NCI-H1694 treated with DMSO at 0.1 percent for 48 hours (cell line): ENCODE data around the gene PDE4C.

Experiments
- DNase-seq: peaks from one replicate; lab custom pipeline; 2025; lab: John Stamatoyannopoulos, UW

The PDE4C gene

DNA sequence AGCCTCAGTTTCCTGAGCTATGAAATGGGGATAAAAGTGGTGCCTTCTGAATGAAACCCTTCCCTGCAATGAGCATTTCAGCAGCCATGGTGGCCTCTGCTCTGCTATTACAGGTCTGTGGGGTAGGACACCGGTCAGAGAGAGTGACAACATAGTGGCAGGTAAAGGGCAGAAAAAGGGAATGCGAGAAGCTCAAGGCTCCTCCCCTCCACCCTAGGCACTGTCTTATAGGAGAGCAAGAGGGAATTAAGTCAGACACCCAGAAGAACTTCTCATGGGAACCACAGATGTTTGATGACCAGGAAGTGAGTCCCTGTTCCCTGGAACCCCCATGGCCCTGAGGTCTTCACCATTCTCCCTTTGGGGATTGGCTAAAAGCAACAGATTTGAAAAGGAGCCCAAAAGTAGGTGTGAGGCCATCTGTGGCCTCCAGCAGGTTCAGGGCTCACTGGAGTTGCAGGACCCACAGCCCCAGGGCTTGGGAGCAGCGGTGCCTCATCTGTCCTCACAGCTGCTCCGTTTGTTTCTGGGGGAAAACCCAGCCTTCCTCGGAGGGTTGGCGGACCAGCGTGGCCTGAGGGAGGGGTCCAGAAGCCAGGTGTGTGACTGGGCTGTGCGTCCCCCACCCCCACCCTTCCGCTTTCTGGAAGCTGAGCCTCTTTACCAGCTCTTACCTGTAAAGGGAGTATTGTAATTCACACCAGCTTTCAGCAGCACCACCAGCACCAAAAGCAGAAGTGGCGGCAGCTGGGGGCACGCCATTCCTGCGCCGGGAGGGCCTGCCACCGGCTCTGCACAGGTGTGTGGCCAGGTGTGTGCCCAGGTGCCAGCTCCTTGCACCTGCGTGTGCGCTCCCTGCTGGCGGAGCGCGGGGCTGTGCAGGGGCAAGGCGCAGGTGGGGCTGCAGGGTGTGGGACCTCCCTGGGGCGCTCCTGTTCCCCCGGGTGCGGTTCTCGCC, 28.6 kb upstream of the PDE4C start:
- no peak for DNase-seq

DNA sequence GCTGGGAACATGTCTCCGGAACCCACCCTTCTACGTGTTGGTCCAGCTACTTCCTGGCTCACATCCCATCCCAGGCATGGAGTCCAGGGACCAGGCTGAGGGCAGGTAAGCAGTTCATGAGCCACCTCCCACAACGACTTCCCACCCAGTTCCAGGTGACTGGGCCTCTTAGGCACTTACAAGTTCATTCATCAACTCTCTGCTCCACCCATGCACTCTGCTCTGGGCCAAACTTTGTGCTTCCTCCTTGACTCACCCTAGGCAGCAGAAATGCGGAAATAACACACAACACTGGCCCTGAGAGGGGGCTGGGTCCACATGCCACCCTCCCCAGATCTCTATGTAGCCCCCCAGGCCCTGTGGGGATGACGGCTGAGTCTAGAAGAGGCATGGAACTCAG, 27.5 kb upstream of the PDE4C start:
- DNase-seq, result no peak

DNA sequence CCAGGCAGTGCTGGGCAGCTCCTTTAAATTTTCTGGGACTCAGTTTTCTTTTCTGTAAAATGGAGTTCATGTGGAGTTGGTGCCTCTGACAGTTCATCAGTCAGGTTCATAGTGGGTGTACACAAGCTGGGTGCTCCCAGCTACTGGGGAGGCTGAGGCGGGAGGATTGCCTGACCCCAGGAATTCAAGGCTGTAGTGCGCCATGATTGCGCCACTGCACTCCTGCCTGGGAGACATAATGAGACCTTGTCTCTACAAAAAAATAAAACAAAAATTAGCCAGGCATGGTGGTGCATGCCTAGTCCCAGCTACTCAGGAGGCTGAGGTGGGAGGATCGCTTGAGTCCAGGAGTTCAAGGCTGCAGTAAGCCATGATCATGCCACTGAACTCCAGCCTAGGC, 26.9 kb upstream of the PDE4C start:
- no peak for DNase-seq

DNA sequence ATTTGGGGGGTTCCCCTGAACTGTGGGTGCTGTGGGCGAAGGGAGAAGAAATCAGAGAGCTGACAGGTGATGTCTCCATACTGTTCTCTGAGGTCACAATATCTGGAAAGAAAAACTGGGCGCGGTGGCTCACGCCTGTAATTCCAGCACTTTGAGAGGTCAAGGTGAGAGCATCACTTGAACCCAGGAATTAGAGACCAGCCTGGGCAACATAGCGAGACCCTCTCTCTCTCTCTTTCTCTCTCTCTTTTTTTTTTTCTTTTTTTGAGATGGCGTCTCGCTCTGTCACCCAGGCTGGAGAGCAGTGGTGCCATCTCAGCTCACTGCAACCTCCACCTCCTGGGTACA, 26.1 kb upstream of the PDE4C start:
- DNase-seq, result no peak

DNA sequence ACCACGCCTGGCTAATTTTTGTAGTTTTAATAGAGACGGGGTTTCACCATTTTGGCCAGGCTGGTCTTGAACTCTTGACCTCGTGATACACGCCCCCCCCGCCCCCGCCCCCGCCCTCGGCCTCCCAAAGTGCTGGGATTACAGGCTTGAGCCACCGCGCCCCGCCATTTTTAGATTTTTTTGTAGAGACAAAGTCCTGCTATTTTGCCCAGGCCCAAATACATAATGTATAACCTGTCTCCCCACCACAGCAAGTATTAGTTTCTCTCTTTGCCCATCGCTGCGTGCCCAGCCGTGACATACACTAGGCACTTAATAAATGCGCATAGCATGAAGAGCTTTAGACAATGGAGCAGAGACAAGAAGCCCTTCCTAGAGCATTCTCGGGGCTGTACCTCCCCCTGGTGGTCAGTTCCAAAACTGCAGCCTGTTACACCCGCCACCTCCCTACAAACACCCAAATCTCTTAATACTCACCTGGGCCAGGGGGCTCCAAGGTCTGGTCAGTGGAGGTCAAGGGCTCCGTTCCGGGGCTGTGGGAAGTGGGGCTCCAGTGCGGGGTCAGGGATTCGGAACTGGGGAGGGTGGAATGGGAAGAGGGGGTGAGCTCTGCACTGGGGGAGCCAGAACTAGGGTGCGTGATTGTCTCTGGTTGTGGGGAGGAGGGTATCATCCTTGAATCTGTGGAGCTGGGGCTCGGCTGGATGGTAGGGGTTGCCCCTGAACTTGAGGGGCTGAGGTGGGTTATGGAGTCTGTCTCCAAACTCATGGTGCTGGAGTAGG, 25.5 kb upstream of the PDE4C start:
- peak; percentile 60 for DNase-seq

DNA sequence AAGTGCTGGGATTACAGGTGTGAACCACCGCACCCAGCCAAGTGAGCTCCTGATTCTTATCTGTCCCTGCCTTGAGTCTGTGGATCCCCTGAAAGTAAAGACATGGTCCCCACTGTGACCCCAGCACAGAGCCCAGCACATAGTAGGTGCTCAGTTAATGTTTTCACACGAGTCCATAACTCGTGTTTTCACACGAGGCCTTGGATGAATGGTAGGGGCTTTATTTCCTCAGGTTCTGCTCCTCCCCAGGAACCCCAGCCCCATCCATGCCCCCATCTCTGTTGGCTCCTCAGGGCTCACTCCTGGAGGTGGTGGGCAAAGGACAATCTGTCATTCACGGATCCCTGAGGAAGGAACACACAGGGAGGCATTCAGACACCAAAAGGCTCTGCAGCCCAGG, 23.6 kb upstream of the PDE4C start:
- DNase-seq, result no peak

DNA sequence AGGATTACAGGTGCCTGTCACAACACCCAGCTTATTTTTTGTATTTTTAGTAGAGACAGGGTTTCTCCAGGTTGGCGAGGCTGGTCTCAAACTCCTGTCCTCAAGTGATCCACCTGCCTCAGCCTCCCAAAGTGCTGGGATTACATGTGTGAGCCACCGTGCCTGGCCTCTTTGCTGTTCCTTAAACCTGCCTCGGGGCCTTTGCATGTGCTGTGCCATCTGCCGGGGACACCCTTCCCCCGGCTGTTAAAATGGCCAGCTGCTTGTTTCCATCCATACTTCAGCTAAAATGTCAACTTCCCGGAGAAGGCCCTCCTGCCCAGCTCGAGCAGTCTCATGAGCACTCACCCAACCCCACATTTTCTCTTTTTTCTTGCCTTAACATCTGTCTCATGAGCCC, 19.1 kb upstream of the PDE4C start:
- DNase-seq, result no peak

DNA sequence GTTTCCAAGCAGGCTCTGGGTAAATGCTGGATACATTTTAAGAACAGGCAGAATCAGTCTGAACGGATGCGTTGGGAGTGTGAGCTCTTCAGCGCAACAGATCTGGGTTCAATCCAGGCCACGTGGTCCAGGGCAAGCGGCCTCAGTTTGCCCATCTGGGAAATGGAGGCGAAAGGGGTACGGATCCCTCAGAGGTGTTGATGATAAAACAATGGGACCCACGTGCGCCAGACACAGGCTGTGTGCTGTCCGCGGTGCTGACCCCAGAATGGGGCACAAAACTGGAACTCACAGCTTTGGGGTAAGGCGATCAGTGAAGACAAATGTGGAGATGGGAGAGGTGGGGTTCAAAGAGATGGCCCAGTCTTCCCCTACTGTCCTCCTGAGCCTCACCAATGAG, 13.1 kb upstream of the PDE4C start:
- no peak for DNase-seq

DNA sequence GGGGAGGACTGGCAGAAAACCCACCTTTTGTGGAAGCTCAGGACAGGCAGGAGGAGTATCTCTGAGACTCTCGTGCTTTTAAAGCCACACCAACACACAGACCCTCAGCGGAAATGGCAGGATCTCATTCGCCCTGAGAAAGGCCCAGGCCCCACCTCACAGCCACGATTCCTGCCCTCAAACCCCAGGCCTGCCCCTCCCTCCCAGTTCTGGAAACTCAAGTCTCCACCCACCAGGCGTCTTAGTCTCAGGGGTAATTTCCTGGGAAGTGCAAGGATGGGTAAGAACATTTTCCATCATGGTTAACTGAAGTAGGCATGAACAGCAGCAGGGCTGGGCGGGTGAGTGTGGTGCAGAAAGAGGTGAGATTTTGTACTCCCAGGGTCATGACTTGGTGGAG, 8.0 kb upstream of the PDE4C start:
- no peak for DNase-seq

DNA sequence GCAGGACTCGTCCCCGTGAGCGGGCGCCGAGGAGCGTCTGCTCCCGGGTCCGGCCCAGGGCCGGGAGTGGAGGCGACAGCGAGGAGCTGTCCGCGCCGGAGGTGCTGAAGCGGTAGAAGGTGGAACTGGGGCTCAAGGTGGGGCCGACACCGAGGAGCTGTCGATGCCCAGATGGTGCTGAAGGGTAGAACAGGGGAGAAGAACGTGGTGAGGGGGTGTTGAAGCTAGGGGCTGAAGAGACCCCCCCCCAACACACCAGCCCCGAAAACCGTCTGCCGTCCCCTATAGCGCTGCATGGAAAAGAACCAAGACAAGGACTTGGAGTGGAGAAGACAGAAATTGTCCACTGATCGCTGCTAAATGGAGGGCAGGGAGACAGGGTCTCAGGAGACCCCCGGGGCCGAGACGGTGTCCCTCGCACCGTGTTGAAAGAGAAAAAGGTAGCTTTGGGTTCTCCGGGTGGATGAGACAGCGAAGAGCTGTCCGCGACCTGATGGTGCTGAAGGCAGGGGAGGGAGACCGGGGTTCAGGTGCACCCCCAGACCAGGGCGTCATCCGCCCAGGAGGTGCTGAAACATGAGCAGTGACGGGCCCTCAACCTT, 7.1 kb upstream of the PDE4C start:
- DNase-seq, result no peak

DNA sequence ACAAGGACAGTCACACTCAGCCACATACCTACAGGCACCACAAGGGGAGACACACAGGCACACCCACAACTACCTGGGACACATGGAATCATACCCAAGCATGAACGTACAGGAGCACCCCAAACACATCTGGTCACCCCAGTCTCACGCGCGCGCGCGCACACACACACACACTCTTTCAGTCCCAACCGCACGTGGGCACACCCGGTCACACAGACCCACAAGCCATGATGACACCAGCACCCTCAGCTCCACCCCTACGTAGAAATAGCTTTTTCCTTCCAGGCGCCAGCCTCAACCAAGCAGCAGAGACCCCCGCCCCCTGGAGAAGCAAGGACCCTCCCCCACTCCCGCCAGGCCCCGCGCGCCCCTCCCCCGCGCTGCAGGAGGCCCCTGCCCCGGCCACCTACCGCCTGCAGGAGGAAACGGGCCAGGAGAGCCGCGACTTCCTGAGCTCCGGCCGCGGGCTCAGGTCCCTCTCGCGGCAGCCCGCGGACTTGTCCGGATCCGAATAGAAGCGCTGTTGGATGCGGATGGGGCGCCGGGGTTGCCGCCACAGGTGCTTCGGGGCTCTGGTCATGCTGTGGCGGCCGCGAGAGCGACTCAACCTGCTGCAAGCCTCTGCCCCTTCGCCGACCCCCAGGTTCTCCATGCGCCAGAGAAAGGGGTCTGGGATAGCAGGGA, 6.4 kb upstream of the PDE4C start:
- DNase-seq, result no peak

DNA sequence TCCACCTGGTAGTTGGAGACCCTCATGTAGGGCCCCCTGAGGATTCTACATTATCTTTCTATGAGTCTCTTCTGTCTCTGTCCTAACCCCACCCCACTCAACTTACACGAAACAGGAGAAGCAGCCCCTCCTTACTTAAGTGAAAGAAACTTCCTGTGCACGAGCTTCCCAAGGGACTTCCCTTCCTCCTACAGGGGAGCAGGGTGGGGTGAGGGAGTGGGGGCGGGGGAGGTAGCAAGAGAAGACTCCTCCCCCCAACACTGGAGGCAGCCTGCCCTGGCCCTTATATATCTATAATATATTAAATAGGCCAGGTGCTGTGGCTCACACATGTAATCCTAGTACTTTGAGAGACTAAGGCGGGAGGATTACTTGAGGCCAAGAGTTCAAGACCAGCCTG, 5.5 kb upstream of the PDE4C start:
- no peak for DNase-seq

DNA sequence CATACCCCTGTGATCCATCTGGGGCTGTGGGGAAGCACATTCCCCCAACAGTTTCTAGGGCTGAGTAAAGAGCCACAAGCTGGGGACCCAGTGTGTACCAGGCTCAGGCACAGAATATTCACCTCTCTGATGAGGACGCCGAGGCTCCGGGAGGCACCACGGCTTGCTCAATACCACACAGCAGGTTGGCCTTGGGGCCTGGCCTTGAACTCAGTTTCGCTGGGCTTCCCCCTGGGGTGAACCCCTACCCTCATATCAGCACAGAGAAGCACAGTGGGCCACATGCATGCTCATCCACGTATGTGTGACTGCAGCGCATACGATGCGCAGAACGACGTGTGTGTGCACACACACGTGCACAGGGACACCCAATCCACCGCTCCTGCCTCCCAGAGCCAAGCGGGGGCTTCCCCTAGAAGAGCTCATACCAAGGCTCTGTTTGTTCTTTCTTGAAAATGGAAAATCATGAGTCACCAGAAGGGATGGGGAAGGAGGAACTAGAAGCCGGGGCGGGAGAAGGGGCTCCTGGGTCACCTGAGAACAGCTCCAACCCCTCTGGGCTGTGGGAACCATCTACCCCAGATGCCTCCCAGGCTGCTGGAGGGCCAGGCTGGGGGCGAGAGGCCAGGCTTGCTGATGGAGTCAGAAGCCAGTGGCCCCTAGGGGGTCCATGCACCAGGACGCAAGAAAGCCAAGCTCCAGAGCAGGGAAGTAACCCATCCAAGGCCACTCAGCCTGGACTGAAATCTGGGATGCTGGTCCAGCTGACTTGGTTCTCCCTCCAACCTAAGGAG, 4.9 kb upstream of the PDE4C start:
- no peak for DNase-seq

DNA sequence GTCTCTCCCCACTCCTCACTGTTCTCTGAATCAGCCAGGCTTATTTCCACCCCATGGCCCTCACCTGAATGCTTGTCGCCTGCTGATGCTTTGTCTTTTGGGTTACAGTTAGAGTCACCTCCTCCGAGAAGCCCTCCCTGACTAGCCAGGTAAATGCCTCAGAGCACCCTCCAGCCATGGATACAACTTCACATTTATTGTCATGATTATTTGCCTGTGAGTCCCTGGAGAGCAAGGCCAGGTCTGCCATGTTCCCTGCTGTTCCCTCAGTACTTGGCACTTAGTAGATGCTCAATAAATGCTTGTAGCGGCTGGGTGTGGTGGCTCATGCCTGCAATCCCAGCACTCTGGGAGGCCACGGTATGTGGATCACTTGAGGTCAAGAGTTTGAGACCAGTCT, 3.7 kb upstream of the PDE4C start:
- no peak for DNase-seq

DNA sequence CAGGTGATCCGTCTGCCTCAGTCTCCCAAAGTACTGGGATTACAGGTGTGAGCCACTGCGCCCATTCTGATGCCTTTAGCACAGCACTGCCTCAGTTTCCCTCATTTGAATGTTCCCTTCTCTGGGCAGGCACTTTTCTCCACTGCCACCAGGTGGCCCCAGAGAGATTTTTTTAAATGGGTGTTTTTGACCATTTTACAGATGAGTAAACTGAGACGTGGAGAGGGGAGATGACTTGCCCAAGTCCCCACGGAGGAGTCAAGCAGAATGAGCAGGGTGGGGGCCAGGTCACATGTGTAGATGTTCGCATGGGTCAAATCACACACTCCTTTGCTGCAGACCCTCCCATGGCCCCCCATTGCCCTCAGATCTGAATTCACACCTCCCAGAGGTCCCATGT, 3.2 kb upstream of the PDE4C start:
- no peak for DNase-seq

DNA sequence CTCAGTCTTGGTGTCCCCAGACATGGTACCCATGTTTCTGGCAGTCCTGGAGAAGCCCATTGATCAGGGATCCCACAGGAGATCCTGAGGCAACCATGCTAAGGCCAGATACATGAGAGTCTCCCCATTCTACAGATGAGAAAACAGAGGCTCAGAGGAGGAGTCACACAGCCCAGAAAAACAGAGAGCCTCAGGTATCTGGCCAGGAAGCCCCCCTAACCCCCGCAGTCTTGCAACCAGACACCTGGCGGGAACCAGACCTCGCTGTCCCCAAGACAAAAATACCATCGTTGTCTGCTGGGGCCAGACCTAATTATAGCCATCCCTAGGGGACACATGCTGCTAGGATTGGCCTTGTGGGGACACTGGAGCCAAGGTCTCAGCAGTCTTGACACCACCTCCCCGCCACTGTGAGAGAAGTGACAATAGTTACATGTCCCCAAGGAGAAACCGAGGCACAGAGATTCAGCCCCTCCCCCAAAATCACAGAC, 1.6 kb upstream of the PDE4C start:
- no peak for DNase-seq

DNA sequence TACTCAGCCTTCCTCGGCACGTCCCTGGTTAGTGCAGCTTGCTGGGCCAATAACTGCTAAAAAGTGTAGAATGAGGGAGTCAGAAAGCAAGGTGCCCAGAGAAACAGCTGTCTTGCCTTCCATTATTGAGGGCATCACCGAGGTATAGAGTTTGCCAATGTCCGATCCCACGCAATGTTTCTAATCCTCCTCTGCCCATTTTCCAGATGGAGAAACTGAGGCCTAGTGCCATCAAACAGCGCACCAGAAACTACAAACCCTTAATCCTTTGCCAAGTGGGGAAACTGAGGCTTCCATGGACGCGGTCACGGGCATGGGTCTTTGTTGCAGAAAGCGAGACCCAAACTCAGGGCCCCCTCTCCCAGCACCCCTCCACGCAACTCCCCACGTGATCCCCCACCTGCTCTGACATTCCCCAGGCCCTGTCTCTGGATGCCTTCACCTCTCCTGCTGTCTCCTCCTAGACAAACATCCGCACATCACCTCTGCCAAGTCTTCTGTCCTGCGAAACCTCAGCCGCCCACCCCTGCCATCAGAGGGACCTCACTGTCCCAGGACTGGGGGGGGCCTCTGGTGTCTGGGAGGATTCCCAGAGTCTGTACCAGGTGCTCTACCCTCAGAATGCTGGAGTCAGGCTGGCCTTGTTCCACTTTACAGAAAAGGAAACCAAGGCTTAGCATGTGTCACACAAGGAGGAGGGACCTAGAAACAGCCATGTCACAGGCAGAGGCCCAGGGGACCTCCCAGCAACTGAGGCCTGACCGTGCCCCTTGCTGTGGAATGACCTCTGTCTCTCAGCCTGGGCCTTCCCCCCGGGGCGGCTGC, 930 bp upstream of the PDE4C start:
- no peak for DNase-seq

DNA sequence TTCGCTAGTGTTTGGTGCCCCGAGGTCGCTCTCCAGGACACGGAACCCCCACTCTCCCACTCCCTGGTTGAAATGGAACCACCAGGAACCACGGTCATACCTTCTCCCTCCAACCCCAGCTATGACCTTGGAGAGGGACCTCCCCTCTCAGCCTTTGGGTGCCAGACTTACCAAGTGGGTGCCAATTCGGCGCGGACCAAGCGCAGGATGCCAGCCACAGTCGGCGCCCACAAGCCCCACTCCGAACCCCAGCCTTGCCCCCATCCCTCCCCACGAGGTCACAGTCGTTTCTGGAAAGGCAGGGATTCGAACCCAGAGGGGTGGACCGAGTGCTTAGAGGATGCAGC, 910 bp downstream of the PDE4C start:
- DNase-seq, result no peak

DNA sequence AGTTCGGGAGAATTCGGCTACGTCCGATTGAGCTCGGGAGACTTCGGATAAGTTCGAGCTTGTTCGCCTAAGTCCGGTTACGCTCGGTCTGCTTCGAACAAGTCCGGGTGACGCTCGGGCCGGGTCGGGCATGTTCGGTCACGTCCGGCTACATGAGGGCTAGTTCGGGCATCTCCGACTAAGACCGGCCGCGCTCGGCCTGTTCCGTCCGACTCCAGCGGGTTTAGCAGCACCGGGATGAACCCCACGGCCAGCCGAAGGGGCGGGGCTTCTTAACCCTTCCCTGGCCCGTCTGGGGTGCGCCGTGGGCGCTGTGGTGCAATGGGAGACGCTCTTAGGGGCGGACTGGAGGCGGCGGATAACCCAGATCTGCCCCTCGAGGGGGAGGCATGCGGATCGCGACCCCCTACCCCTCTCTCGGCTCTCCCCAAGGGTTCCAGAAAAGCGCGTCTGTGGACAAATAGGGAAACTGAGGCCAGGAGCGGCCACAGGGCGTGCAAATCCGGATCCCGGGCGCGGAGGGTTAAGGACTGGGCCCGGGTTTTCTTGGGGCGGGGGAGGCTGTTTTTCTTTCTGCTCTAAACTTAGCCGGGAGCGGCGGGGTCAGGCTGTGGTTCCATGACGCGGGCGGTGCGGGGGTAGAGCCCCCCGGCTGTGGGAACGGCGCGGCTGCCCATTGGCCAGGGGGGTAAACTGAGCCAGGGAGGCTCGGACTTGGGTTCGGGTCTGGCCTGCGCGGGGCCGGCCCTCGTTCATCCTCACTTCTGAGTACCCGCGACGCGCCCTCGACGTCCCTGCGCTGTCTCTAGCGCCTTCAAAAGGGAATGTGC, 1.5 kb downstream of the PDE4C start:
- peak; percentile 51 for DNase-seq
